Endothelial cell of umbilical vein (primary cell): ENCODE measurements around the gene BEND5. TPM values are rescaled to one million over a fixed set of nuclear protein-coding genes. Genes with fewer than 3 reads are reported as not detected.

Source experiments
- BruUV-seq: library from RNA; stranded (reverse); fragments of 400-500 nt; replicated peaks from 2 replicates; lab custom pipeline; 2021; lab: Mats Ljungman, UMichigan
- CTCF ChIA-PET: fragments of 300-600, 350-600 bp; sonication (Branson Sonifier 250); formaldehyde crosslinking; loops from one replicate; lab custom pipeline; 2021; ENCODE audit warnings: antibody characterized with exemption, inconsistent platforms; lab: Charles Lee
- POLR2A ChIA-PET: fragments of 300-600, 350-600 bp; sonication (Branson Sonifier 250); formaldehyde crosslinking; loops from one replicate; lab custom pipeline; 2021; ENCODE audit warnings: antibody characterized with exemption, inconsistent platforms; lab: Charles Lee
- DNase-seq: peaks from one replicate; pipeline ENCODE4 v3.0.0-alpha.2; 2011; ENCODE audit warnings: low read depth, low spot score
- FAIRE-seq: peaks from 2 replicates; lab custom pipeline; 2011; peaks lifted over from hg19 to GRCh38; lab: Jason Lieb, UNC
- H2AFZ ChIP-seq: 2 replicates; pipeline ENCODE4 v1.6.0; 2012; ENCODE audit warnings: low read depth, low read length, control low read depth, inconsistent platforms
- H3K27ac ChIP-seq: 2 replicates; pipeline ENCODE4 v1.5.1; 2011; ENCODE audit warnings: low read depth, mild to moderate bottlenecking, control low read depth, low read length, moderate library complexity; ENCODE audit not compliant: insufficient read depth
- H3K27me3 ChIP-seq, 2 experiments: 2 replicates each; pipeline versions ENCODE4 v1.6.0 to v1.6.1; 2011; ENCODE audit warnings: low read length in 2 of 2, mixed read lengths in 1 of 2; ENCODE audit not compliant: control insufficient read depth in 2 of 2, insufficient read depth in 2 of 2
- H3K36me3 ChIP-seq, 2 experiments: 2 replicates in 1 of 2; 3 replicates in 1 of 2; pipeline ENCODE4 v1.5.1; 2011; ENCODE audit warnings: low read length in 2 of 2, mild to moderate bottlenecking in 1 of 2, moderate library complexity in 1 of 2; ENCODE audit not compliant: control insufficient read depth in 2 of 2, insufficient read depth in 2 of 2; ENCODE audit errors: extremely low read depth in 1 of 2
- H3K4me1 ChIP-seq: 3 replicates; pipeline ENCODE4 v1.5.1; 2011; ENCODE audit warnings: mild to moderate bottlenecking, low read length; ENCODE audit not compliant: control insufficient read depth, insufficient read depth; ENCODE audit errors: extremely low read depth
- H3K4me2 ChIP-seq: 2 replicates; pipeline ENCODE4 v1.6.1; 2011; ENCODE audit warnings: low read length, control low read depth, mixed read lengths; ENCODE audit not compliant: insufficient read depth
- H3K4me3 ChIP-seq, 3 experiments: fragments of 200-600 bp in 1 of 3; sonication (generic), shearing (Covaris generic) in 1 of 3; replicated peaks in 1 of 3; 2 replicates each; pipeline ENCODE4 v1.5.1; 2011 to 2016; ENCODE audit warnings: control low read depth in 3 of 3, low read length in 3 of 3, mild to moderate bottlenecking in 2 of 3, inconsistent platforms in 1 of 3, low read depth in 1 of 3, moderate library complexity in 1 of 3; ENCODE audit not compliant: insufficient read depth in 1 of 3
- H3K79me2 ChIP-seq: 2 replicates; pipeline ENCODE4 v1.6.0; 2012; ENCODE audit warnings: low read length, inconsistent platforms; ENCODE audit not compliant: control insufficient read depth, insufficient read depth
- H3K9ac ChIP-seq: replicated peaks from 2 replicates; pipeline ENCODE3; 2011; ENCODE audit warnings: low read length, control low read depth; ENCODE audit not compliant: insufficient read depth; ENCODE audit errors: extremely low read depth
- H3K9me1 ChIP-seq: replicated peaks from 3 replicates; pipeline ENCODE4 v1.6.0; 2011; ENCODE audit warnings: mild to moderate bottlenecking, low read length; ENCODE audit not compliant: control insufficient read depth, insufficient read depth; ENCODE audit errors: extremely low read depth
- H3K9me3 ChIP-seq: replicated peaks from 2 replicates; pipeline ENCODE4 v1.5.1; 2012; ENCODE audit warnings: low read length, inconsistent platforms; ENCODE audit not compliant: control insufficient read depth, insufficient read depth
- H4K20me1 ChIP-seq: replicated peaks from 2 replicates; pipeline ENCODE3; 2011; ENCODE audit warnings: mild to moderate bottlenecking, low read length; ENCODE audit not compliant: control insufficient read depth, insufficient read depth; ENCODE audit errors: extremely low read depth
- CTCF ChIP-seq, 2 donors: IDR thresholded peaks; 1 replicate in 1 of 2; 2 replicates in 1 of 2; pipeline ENCODE4 v1.5.1; 2011; ENCODE audit warnings: low read length in 2 of 2, mild to moderate bottlenecking in 2 of 2, moderate library complexity in 2 of 2, control low read depth in 1 of 2, inconsistent platforms in 1 of 2, low read depth in 1 of 2; ENCODE audit not compliant: insufficient read depth in 1 of 2; ENCODE audit errors: extremely low read depth in 1 of 2
- EZH2 ChIP-seq: IDR thresholded peaks from 2 replicates; pipeline ENCODE4 v1.6.1; 2012; ENCODE audit warnings: borderline replicate concordance, low read depth, mild to moderate bottlenecking, moderate library complexity, low read length, inconsistent platforms; ENCODE audit not compliant: severe bottlenecking
- FOS ChIP-seq: IDR thresholded peaks from 2 replicates; pipeline ENCODE4 v1.6.1; 2011; ENCODE audit warnings: mild to moderate bottlenecking, low read length, moderate library complexity, borderline replicate concordance; ENCODE audit not compliant: insufficient read depth
- GATA2 ChIP-seq: IDR thresholded peaks from 2 replicates; pipeline ENCODE4 v1.7.0; 2011; ENCODE audit warnings: low read depth, mild to moderate bottlenecking, moderate library complexity, mixed read lengths, low read length; ENCODE audit not compliant: insufficient read length, insufficient read depth
- JUN ChIP-seq: IDR thresholded peaks from 2 replicates; pipeline ENCODE4 v1.6.1; 2011; ENCODE audit warnings: borderline replicate concordance, low read depth; ENCODE audit not compliant: insufficient read length, insufficient read depth
- MYC ChIP-seq: IDR thresholded peaks from one replicate; pipeline ENCODE4 v1.6.1; 2011; ENCODE audit warnings: mild to moderate bottlenecking, low read depth, low read length
- POLR2A ChIP-seq: IDR thresholded peaks from 2 replicates; pipeline ENCODE4 v1.6.1; 2012; ENCODE audit warnings: low read depth, mild to moderate bottlenecking, control low read depth, low read length
- POLR2AphosphoS5 ChIP-seq: IDR thresholded peaks from 2 replicates; pipeline ENCODE4 v1.6.1; 2012; ENCODE audit warnings: low read depth, mild to moderate bottlenecking, control low read depth, low read length, moderate library complexity; ENCODE audit not compliant: insufficient read depth
- dilution Hi-C: fragments of 300-500 bp; cut with MboI; formaldehyde crosslinking; loops from one replicate; pipeline ENCODE4 v1.15.0; 2019; ENCODE audit warnings: low sequenced_read_pairs; ENCODE audit not compliant: extremely low pct_ligation_motif_present
- intact Hi-C: fragments of 100-400 bp; cut with micrococcal nuclease; formaldehyde crosslinking; loops from one replicate; pipeline ENCODE4 v1.10.0; 2022
- polyA plus RNA-seq, 4 experiments: library from polyadenylated mRNA; depleted of rRNA in 3 of 4; stranded (reverse) in 3 of 4; unstranded in 1 of 4; fragments of >200 nt; gene quantifications; 2 replicates each; pipeline versions ENCODE4 v1.2.1 to v1.2.3, GENCODE V29; 2011 to 2012; ENCODE audit warnings: missing spikeins in 1 of 4
- total RNA-seq: library from RNA; stranded (reverse); gene quantifications from 2 replicates; pipeline ENCODE4 v1.2.3, GENCODE V29; 2021
- TF ChIP-seq, protein P1 (sequence below): IDR thresholded peaks from 2 replicates; pipeline ENCODE4 v1.6.1; 2011; ENCODE audit not compliant: insufficient read depth, insufficient read length

Gene BEND5
- total and polyA plus RNA-seq, 2 donors (not counting 3 experiments of a cell fraction or from before 2014, with no cell fraction given): not detected

GRCh38 chr1:48717082-48717481 lies 59.6 kb downstream of the BEND5 start:
- Histone ChIP-seq H3K4me1 (no peaks in the 10 kb centered on the region), H3K4me2 (no peak overlapping the region), H3K36me3 (no peaks in the 10 kb centered on the region), H3K9me3 (no peaks in the 10 kb centered on the region), H3K4me3 (no peak overlapping the region), H2AFZ (no peak overlapping the region), H3K9me1 (no peaks in the 10 kb centered on the region), H3K27ac (no peak overlapping the region), H3K79me2 (no peaks in the 10 kb centered on the region), H4K20me1 (no peaks in the 10 kb centered on the region), H3K27me3 (no peaks in the 10 kb centered on the region), H3K9ac (no peak overlapping the region)
- DNase-seq (no peak), FAIRE-seq (no peak)
- intact Hi-C loops (no loop called here), dilution Hi-C loops (no loop called here)
- TF ChIP-seq POLR2AphosphoS5 (no peak), FOS (no peak), EZH2 (no peak), POLR2A (no peak), JUN (no peak), CTCF (IDR thresholded peaks at IDR 0.05; ENCODE audit: extremely low read depth in 1 of 2, insufficient read depth in 1 of 2, low read depth in 1 of 2, low read length in 2 of 2) (no peak), MYC (no peak), GATA2 (no peak)
- TF ChIP-seq, protein P1, sequence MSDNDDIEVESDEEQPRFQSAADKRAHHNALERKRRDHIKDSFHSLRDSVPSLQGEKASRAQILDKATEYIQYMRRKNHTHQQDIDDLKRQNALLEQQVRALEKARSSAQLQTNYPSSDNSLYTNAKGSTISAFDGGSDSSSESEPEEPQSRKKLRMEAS: no peak
- CTCF ChIA-PET: no interaction called here
- BruUV-seq: no TSS peak
- POLR2A ChIA-PET: no interaction called here
